NCI-H2171 (cell line): ENCODE data around the gene BANF2.
"Not testable (repeated sequence)": the region's sequence is repeated elsewhere in the genome, so short reads cannot be mapped to it uniquely, and the experiment has no call there.

Experiments
- DNase-seq: peaks from one replicate; lab custom pipeline; 2025; lab: John Stamatoyannopoulos, UW

BANF2 gene

GRCh38 chr20:17699931-17700351, at the start of gene BANF2:
BANF2 (plus strand) TSS chr20:17699966; CDS start chr20:17725026, 25,060 bp downstream.
- DNase-seq, result no peak

- DNase-seq, result no peak
Measured at GRCh38 chr20:17650301-17651128, 49.3 kb upstream of the BANF2 start.

GRCh38 chr20:17651129-17651759, 48.5 kb upstream of the BANF2 start:
- no peak for DNase-seq

- DNase-seq, result no peak
Measured at GRCh38 chr20:17651760-17652388, 47.9 kb upstream of the BANF2 start.

- no peak for DNase-seq
Measured at GRCh38 chr20:17652411-17652810, 47.4 kb upstream of the BANF2 start.

- no peak for DNase-seq
Measured at GRCh38 chr20:17653835-17654648, 45.7 kb upstream of the BANF2 start.

- DNase-seq, result no peak
Measured at GRCh38 chr20:17654649-17655285, 45.0 kb upstream of the BANF2 start.

- DNase-seq, result no peak
Measured at GRCh38 chr20:17655286-17655651, 44.5 kb upstream of the BANF2 start.

GRCh38 chr20:17655865-17656479, 43.8 kb upstream of the BANF2 start:
- no peak for DNase-seq

- no peak for DNase-seq
Measured at GRCh38 chr20:17657079-17657825, 42.5 kb upstream of the BANF2 start.

- no peak for DNase-seq
Measured at GRCh38 chr20:17657898-17658647, 41.7 kb upstream of the BANF2 start.

- no peak for DNase-seq
Measured at GRCh38 chr20:17658648-17658993, 41.1 kb upstream of the BANF2 start.

GRCh38 chr20:17659344-17659743, 40.4 kb upstream of the BANF2 start:
- not testable (repeated sequence) for DNase-seq

- no peak for DNase-seq
Measured at GRCh38 chr20:17659801-17660200, 40.0 kb upstream of the BANF2 start.

- no peak for DNase-seq
Measured at GRCh38 chr20:17660667-17661066, 39.1 kb upstream of the BANF2 start.

GRCh38 chr20:17661121-17661744, 38.5 kb upstream of the BANF2 start:
- DNase-seq, result no peak

- no peak for DNase-seq
Measured at GRCh38 chr20:17662333-17663039, 37.3 kb upstream of the BANF2 start.

- DNase-seq, result no peak
Measured at GRCh38 chr20:17663040-17663399, 36.7 kb upstream of the BANF2 start.

GRCh38 chr20:17663486-17663885, 36.3 kb upstream of the BANF2 start:
- DNase-seq, result no peak
